WTC11 (cell line): Measurements from ENCODE around the gene TGDS.

ENCODE experiments used
- CREB1 ChIP-seq: sonication (generic); formaldehyde crosslinking; IDR thresholded peaks from 2 replicates; pipeline ENCODE4 v1.8.0; 2023; ENCODE audit warnings: mild to moderate bottlenecking, missing genetic modification reagents
- JUN ChIP-seq: sonication (generic); formaldehyde crosslinking; IDR thresholded peaks from 2 replicates; pipeline ENCODE4 v1.8.0; 2023; ENCODE audit warnings: mild to moderate bottlenecking, missing genetic modification reagents
- NFE2L1 ChIP-seq: sonication (generic); formaldehyde crosslinking; IDR thresholded peaks from 2 replicates; pipeline ENCODE4 v1.8.1; 2023; ENCODE audit warnings: missing genetic modification reagents
- NR2C2 ChIP-seq: sonication (generic); formaldehyde crosslinking; IDR thresholded peaks from 2 replicates; pipeline ENCODE4 v1.8.0; 2022; ENCODE audit warnings: mild to moderate bottlenecking, missing genetic modification reagents
- SP1 ChIP-seq: sonication (generic); formaldehyde crosslinking; conservative IDR thresholded peaks from 2 replicates; pipeline ENCODE4 v1.8.1; 2022; ENCODE audit warnings: missing genetic modification reagents
- TP53 ChIP-seq: sonication (generic); formaldehyde crosslinking; IDR thresholded peaks from 2 replicates; pipeline ENCODE4 v1.8.1; 2023; ENCODE audit warnings: mild to moderate bottlenecking, missing genetic modification reagents
- ZNF121 ChIP-seq: sonication (generic); formaldehyde crosslinking; IDR thresholded peaks from 2 replicates; pipeline ENCODE4 v1.8.0; 2023; ENCODE audit warnings: missing genetic modification reagents
- ZNF138 ChIP-seq: sonication (generic); formaldehyde crosslinking; conservative IDR thresholded peaks from 2 replicates; pipeline ENCODE4 v1.8.1; 2022; ENCODE audit warnings: mild to moderate bottlenecking, moderate library complexity, missing genetic modification reagents
- TF ChIP-seq, protein P1 (sequence below): fragments of 200-600 bp; IDR thresholded peaks from 2 replicates; pipeline ENCODE4 v1.8.0; 2022; ENCODE audit warnings: antibody characterized with exemption
- TF ChIP-seq, protein P2 (sequence below): sonication (generic); formaldehyde crosslinking; IDR thresholded peaks from 2 replicates; pipeline ENCODE4 v1.8.0; 2022; ENCODE audit warnings: mild to moderate bottlenecking, missing genetic modification reagents
- TF ChIP-seq, protein P3 (sequence below): sonication (generic); formaldehyde crosslinking; conservative IDR thresholded peaks from 2 replicates; pipeline ENCODE4 v1.8.1; 2022; ENCODE audit warnings: mild to moderate bottlenecking, missing genetic modification reagents
- TF ChIP-seq, protein P4 (sequence below): sonication (generic); formaldehyde crosslinking; conservative IDR thresholded peaks from 2 replicates; pipeline ENCODE4 v1.8.1; 2023; ENCODE audit warnings: mild to moderate bottlenecking, low read depth, missing genetic modification reagents, moderate library complexity
- TF ChIP-seq, protein P5 (sequence below): sonication (generic); formaldehyde crosslinking; IDR thresholded peaks from 2 replicates; pipeline ENCODE4 v1.8.1; 2023; ENCODE audit warnings: mild to moderate bottlenecking, missing genetic modification reagents

DNA sequence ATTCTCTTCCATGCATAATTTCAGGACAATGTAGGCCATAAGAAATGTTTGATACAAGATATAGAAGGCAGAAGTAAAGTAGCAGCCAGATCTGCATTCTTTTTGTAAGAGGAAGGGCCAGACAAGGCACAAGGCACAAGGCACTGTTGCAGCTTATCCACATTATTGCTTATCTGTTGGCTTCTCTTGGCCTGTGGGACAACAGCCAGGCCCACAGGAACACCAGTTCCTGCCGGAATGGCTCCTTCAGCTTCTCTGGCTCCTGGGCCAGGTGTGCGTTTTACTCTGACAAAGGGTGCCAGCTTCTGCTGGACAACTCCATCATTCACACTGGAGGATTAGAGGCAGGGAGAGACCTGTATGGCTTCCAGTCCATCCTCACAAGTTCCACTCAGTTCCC lies 34.9 kb upstream of the TGDS start:
- TF ChIP-seq, protein P1, sequence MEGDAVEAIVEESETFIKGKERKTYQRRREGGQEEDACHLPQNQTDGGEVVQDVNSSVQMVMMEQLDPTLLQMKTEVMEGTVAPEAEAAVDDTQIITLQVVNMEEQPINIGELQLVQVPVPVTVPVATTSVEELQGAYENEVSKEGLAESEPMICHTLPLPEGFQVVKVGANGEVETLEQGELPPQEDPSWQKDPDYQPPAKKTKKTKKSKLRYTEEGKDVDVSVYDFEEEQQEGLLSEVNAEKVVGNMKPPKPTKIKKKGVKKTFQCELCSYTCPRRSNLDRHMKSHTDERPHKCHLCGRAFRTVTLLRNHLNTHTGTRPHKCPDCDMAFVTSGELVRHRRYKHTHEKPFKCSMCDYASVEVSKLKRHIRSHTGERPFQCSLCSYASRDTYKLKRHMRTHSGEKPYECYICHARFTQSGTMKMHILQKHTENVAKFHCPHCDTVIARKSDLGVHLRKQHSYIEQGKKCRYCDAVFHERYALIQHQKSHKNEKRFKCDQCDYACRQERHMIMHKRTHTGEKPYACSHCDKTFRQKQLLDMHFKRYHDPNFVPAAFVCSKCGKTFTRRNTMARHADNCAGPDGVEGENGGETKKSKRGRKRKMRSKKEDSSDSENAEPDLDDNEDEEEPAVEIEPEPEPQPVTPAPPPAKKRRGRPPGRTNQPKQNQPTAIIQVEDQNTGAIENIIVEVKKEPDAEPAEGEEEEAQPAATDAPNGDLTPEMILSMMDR: no peak
- TF ChIP-seq, protein P2, sequence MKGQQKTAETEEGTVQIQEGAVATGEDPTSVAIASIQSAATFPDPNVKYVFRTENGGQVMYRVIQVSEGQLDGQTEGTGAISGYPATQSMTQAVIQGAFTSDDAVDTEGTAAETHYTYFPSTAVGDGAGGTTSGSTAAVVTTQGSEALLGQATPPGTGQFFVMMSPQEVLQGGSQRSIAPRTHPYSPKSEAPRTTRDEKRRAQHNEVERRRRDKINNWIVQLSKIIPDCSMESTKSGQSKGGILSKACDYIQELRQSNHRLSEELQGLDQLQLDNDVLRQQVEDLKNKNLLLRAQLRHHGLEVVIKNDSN (CRISPR knock-in tag): no peak
- TF ChIP-seq, protein P3, sequence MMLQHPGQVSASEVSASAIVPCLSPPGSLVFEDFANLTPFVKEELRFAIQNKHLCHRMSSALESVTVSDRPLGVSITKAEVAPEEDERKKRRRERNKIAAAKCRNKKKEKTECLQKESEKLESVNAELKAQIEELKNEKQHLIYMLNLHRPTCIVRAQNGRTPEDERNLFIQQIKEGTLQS: no peak
- TF ChIP-seq ZNF138 (CRISPR knock-in tag) (no peak), TP53 (no peak), SP1 (CRISPR knock-in tag) (no peak), NR2C2 (no peak), ZNF121 (CRISPR knock-in tag) (no peak), JUN (CRISPR knock-in tag) (no peak), CREB1 (CRISPR knock-in tag) (no peak), NFE2L1 (CRISPR knock-in tag) (no peak)
- TF ChIP-seq, protein P4, sequence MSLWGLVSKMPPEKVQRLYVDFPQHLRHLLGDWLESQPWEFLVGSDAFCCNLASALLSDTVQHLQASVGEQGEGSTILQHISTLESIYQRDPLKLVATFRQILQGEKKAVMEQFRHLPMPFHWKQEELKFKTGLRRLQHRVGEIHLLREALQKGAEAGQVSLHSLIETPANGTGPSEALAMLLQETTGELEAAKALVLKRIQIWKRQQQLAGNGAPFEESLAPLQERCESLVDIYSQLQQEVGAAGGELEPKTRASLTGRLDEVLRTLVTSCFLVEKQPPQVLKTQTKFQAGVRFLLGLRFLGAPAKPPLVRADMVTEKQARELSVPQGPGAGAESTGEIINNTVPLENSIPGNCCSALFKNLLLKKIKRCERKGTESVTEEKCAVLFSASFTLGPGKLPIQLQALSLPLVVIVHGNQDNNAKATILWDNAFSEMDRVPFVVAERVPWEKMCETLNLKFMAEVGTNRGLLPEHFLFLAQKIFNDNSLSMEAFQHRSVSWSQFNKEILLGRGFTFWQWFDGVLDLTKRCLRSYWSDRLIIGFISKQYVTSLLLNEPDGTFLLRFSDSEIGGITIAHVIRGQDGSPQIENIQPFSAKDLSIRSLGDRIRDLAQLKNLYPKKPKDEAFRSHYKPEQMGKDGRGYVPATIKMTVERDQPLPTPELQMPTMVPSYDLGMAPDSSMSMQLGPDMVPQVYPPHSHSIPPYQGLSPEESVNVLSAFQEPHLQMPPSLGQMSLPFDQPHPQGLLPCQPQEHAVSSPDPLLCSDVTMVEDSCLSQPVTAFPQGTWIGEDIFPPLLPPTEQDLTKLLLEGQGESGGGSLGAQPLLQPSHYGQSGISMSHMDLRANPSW (CRISPR knock-in tag): no peak
- TF ChIP-seq, protein P5, sequence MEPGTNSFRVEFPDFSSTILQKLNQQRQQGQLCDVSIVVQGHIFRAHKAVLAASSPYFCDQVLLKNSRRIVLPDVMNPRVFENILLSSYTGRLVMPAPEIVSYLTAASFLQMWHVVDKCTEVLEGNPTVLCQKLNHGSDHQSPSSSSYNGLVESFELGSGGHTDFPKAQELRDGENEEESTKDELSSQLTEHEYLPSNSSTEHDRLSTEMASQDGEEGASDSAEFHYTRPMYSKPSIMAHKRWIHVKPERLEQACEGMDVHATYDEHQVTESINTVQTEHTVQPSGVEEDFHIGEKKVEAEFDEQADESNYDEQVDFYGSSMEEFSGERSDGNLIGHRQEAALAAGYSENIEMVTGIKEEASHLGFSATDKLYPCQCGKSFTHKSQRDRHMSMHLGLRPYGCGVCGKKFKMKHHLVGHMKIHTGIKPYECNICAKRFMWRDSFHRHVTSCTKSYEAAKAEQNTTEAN (CRISPR knock-in tag): no peak
